Measurements from ENCODE around the gene IBA57. TPM values are rescaled to one million over a fixed set of nuclear protein-coding genes. Genes with fewer than 3 reads are reported as not detected.

IBA57 gene
- total RNA-seq, 1 donor from 2014 or later = 2.0 TPM

GRCh38 chr1:228152918-228153258 is 12.7 kb upstream of the IBA57 start:
- DNase-seq (ENCODE audit: low read depth) = no peak
- no peak overlapping the region for H3K4me3 ChIP-seq (ENCODE audit: low read depth, low read length)
- TF ChIP-seq, protein P1, sequence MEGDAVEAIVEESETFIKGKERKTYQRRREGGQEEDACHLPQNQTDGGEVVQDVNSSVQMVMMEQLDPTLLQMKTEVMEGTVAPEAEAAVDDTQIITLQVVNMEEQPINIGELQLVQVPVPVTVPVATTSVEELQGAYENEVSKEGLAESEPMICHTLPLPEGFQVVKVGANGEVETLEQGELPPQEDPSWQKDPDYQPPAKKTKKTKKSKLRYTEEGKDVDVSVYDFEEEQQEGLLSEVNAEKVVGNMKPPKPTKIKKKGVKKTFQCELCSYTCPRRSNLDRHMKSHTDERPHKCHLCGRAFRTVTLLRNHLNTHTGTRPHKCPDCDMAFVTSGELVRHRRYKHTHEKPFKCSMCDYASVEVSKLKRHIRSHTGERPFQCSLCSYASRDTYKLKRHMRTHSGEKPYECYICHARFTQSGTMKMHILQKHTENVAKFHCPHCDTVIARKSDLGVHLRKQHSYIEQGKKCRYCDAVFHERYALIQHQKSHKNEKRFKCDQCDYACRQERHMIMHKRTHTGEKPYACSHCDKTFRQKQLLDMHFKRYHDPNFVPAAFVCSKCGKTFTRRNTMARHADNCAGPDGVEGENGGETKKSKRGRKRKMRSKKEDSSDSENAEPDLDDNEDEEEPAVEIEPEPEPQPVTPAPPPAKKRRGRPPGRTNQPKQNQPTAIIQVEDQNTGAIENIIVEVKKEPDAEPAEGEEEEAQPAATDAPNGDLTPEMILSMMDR (conservative IDR thresholded peaks at IDR 0.05; ENCODE audit: low read depth, low read length) = no peak

DNA sequence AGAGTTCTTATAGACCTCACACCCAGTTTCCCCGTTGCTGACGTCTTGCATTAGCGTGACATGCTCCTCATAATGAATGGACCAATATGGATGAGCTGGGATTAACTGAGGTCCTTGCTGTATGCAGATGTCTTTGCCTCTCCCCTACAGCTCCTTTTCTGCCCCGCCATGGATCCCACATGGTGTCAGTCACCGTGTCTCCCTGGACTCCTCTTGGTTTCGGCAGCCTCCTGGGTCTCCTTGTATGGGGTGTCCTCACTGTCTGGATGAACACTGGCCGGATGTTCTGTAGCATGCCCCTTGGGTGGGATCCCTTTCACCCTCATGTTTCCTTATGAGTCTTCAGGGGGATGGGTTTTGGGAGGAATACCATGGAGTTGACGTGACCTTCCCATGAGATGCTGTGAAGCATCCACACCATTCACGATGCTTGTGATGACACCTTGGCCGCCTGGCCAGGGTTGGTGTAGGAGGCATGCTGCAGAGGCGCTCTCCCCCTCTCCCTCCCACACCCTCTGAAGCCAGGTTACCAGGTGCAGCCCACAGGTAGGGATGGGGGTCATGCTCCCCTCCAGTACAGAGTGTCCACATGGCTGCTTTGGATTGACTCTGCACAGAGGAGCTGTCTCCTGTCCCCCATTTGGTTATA is 11.5 kb upstream of the IBA57 start:
- DNase-seq (ENCODE audit: low read depth) = no peak
- TF ChIP-seq, protein P1 (conservative IDR thresholded peaks at IDR 0.05; ENCODE audit: low read depth, low read length) = no peak
- no peak overlapping the region for H3K4me3 ChIP-seq (ENCODE audit: low read depth, low read length)

DNA sequence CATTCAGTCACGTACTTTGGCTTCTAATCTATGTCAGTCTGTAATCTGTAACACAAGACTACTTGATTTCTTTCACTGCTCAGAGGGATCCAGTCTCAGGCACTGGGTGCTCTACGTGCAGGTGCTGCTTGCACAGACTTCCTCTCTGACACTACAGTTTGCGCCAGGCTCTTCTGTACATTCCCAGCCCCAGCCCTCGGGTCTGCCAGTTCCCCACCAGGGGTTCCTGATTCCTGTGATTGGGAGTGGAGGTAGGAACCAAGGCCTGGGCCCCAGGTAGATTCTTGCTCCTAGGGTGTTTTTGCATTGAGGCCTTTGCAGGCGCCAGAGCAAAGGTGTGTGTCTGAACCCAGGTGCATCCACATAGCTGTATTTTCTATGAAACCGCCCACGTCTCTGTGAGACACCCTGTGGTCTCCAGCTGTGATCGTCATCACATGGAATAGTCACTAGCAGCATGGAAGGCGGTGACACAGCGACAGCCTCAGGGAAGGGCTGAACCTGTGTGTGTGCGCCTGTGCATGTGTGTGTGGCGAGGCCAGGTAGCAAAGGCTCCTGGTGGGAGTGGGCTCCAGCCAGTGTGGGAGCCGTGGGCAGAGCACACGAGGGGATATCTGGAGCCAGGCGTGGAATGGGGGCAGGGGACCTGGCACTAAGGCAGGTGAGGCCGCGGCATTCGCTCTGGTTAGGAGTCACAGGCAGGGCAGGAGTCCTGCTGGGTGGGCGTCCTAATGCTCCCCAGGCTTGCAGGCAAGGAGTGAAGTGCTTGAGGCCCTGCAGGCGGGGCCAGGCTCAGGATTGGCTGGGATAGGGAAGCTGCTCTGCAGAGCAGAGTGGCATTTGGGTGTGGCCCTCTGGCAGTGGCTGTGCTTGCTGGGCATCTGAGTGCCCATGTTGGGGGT is 10.7 kb upstream of the IBA57 start:
- DNase-seq (ENCODE audit: low read depth) = no peak
- H3K4me3 ChIP-seq (ENCODE audit: low read depth, low read length) = no peak overlapping the region

GRCh38 chr1:228155596-228156514 is 9.7 kb upstream of the IBA57 start:
- TF ChIP-seq, protein P1 (conservative IDR thresholded peaks at IDR 0.05; ENCODE audit: low read depth, low read length) = no peak
- DNase-seq (ENCODE audit: low read depth) = no peak
- no peak overlapping the region for H3K4me3 ChIP-seq (ENCODE audit: low read depth, low read length)

More for the DNA sequence above, 10.7 kb upstream of the IBA57 start:
- TF ChIP-seq, protein P1 (conservative IDR thresholded peaks at IDR 0.05; ENCODE audit: low read depth, low read length) = no peak

DNA sequence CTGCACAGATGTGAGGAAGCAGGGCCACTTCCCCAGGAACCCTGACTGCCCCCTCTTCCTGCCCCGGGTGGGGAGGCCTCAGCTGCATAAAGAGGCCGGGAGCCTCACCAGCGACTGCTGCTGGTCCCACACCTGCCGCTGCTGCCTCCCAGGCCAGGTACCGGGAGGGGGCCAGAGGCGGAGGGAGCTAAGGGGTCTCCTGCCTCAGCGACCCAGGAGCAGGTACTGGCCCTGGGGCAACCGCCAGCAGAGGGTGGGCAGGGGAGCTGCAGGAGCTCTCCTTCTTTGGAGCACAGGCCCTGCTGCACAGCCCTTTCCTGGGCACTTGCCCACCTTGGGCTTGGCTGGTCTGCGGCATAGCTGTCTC is 9.1 kb upstream of the IBA57 start:
- no peak overlapping the region for H3K4me3 ChIP-seq (ENCODE audit: low read depth, low read length)
- TF ChIP-seq, protein P1 (conservative IDR thresholded peaks at IDR 0.05; ENCODE audit: low read depth, low read length) = no peak
- no peak for DNase-seq (ENCODE audit: low read depth)

GRCh38 chr1:228156941-228157728 is 8.5 kb upstream of the IBA57 start:
- DNase-seq (ENCODE audit: low read depth) = no peak

More at GRCh38 chr1:228156941-228157728, 8.5 kb upstream of the IBA57 start:
- TF ChIP-seq, protein P1 (conservative IDR thresholded peaks at IDR 0.05; ENCODE audit: low read depth, low read length) = no peak
- H3K4me3 ChIP-seq (ENCODE audit: low read depth, low read length) = no peak overlapping the region

All from epithelial cell of proximal tubule (primary cell).